ENCODE measurements around the gene EP300.

- TF ChIP-seq ZNF488 (tag by site-specific recombination; IDR thresholded peaks at IDR 0.05) (no peak), ZNF133 (tag by site-specific recombination; IDR thresholded peaks at IDR 0.05) (no peak), ZNF335 (tag by site-specific recombination; conservative IDR thresholded peaks at IDR 0.05) (no peak)
Measured at GRCh38 chr22:41201141-41201540, 108.7 kb downstream of the EP300 start.

Data from HEK293 (cell line).